WTC11 (cell line): ENCODE measurements around the gene ITGA5. TPM values are rescaled to one million over a fixed set of nuclear protein-coding genes. Genes with fewer than 3 reads are reported as not detected.

Source experiments
- ATAC-seq: fragments of 200-7000 bp; cut with Tn5 transposase; 2 replicates; pipeline ENCODE4 v1.10.0; 2021; ENCODE audit warnings: mild to moderate bottlenecking, moderate library complexity
- CTCF ChIA-PET: fragments of 300-600 bp; sonication (Branson Sonifier 250); formaldehyde crosslinking; loops from one replicate; lab custom pipeline; 2021; ENCODE audit warnings: antibody characterized with exemption; lab: Charles Lee
- POLR2A ChIA-PET: fragments of 350-600 bp; sonication (Branson Sonifier 250); formaldehyde crosslinking; loops from one replicate; lab custom pipeline; 2021; ENCODE audit warnings: antibody characterized with exemption; lab: Charles Lee
- DNase-seq: peaks from one replicate; pipeline ENCODE4 v3.0.0; 2021; ENCODE audit warnings: low spot score
- H3K27ac Mint-ChIP-seq: 2 replicates; pipeline ENCODE4 v1.8.0; 2021; ENCODE audit warnings: mixed read lengths
- H3K27me3 Mint-ChIP-seq: 2 replicates; pipeline ENCODE4 v1.8.0; 2021; ENCODE audit warnings: low read depth, mild to moderate bottlenecking, moderate library complexity, mixed read lengths
- H3K36me3 Mint-ChIP-seq: 2 replicates; pipeline ENCODE4 v1.8.0; 2021; ENCODE audit warnings: mixed read lengths
- H3K4me1 Mint-ChIP-seq: 2 replicates; pipeline ENCODE4 v1.8.0; 2022; ENCODE audit warnings: mixed read lengths
- H3K4me3 Mint-ChIP-seq: 2 replicates; pipeline ENCODE4 v1.8.0; 2021; ENCODE audit warnings: mild to moderate bottlenecking, moderate library complexity, mixed read lengths
- H3K9me3 Mint-ChIP-seq: 2 replicates; pipeline ENCODE4 v1.8.0; 2021; ENCODE audit warnings: mixed read lengths
- ELF4 ChIP-seq: sonication (generic); formaldehyde crosslinking; IDR thresholded peaks from 2 replicates; pipeline ENCODE4 v1.8.1; 2022; ENCODE audit warnings: low read depth, mild to moderate bottlenecking, moderate library complexity, missing genetic modification reagents
- EMX1 ChIP-seq: fragments of 250-450 bp; sonication (Bioruptor Pico); IDR thresholded peaks from 2 replicates; pipeline ENCODE4 v1.8.0; 2021; ENCODE audit warnings: mild to moderate bottlenecking
- ETV6 ChIP-seq: sonication (generic); formaldehyde crosslinking; IDR thresholded peaks from 2 replicates; pipeline ENCODE4 v1.8.1; 2022; ENCODE audit warnings: mild to moderate bottlenecking, missing genetic modification reagents
- GTF2I ChIP-seq: fragments of 250-450 bp; sonication (Bioruptor Pico); conservative IDR thresholded peaks from 2 replicates; pipeline ENCODE4 v1.4.0; 2021; ENCODE audit warnings: mild to moderate bottlenecking
- NFE2L1 ChIP-seq: sonication (generic); formaldehyde crosslinking; IDR thresholded peaks from 2 replicates; pipeline ENCODE4 v1.8.1; 2023; ENCODE audit warnings: missing genetic modification reagents
- PRRX2 ChIP-seq: fragments of 250-450 bp; sonication (Bioruptor Pico); IDR thresholded peaks from 2 replicates; pipeline ENCODE4 v1.8.0; 2021; ENCODE audit warnings: mild to moderate bottlenecking
- TCF7 ChIP-seq: sonication (generic); formaldehyde crosslinking; IDR thresholded peaks from 2 replicates; pipeline ENCODE4 v1.8.0; 2022; ENCODE audit warnings: mild to moderate bottlenecking, low read depth, missing genetic modification reagents, moderate library complexity
- TP53 ChIP-seq: sonication (generic); formaldehyde crosslinking; IDR thresholded peaks from 2 replicates; pipeline ENCODE4 v1.8.1; 2023; ENCODE audit warnings: mild to moderate bottlenecking, missing genetic modification reagents
- ZBTB21 ChIP-seq: sonication (generic); formaldehyde crosslinking; IDR thresholded peaks from 2 replicates; pipeline ENCODE4 v1.8.1; 2023; ENCODE audit warnings: mild to moderate bottlenecking, missing genetic modification reagents, borderline replicate concordance
- ZNF423 ChIP-seq: fragments of 250-450 bp; sonication (Bioruptor Pico); IDR thresholded peaks from 2 replicates; pipeline ENCODE4 v2.1.2; 2022; ENCODE audit warnings: mild to moderate bottlenecking, moderate library complexity
- ZNF671 ChIP-seq: fragments of 250-450 bp; sonication (Bioruptor Pico); IDR thresholded peaks from 2 replicates; pipeline ENCODE4 v1.8.0; 2021; ENCODE audit warnings: mild to moderate bottlenecking
- total RNA-seq: library from RNA; stranded (reverse); gene quantifications from 3 replicates; pipeline ENCODE4 v1.2.3, GENCODE V29; 2021
- TF ChIP-seq, protein P1 (sequence below): fragments of 250-450 bp; sonication (Bioruptor Pico); IDR thresholded peaks from 2 replicates; pipeline ENCODE4 v1.9.0; 2021; ENCODE audit warnings: moderate library complexity, mild to moderate bottlenecking, inconsistent platforms, borderline replicate concordance
- TF ChIP-seq, protein P2 (sequence below): sonication (generic); formaldehyde crosslinking; IDR thresholded peaks from 2 replicates; pipeline ENCODE4 v1.8.1; 2023; ENCODE audit warnings: mild to moderate bottlenecking, missing genetic modification reagents, moderate library complexity
- TF ChIP-seq, protein P3 (sequence below): fragments of 200-600 bp; IDR thresholded peaks from 2 replicates; pipeline ENCODE4 v1.8.0; 2022; ENCODE audit warnings: antibody characterized with exemption
- TF ChIP-seq, protein P4 (sequence below): sonication (generic); formaldehyde crosslinking; IDR thresholded peaks from 2 replicates; pipeline ENCODE4 v1.8.0; 2023; ENCODE audit warnings: missing genetic modification reagents, mild to moderate bottlenecking, borderline replicate concordance
- TF ChIP-seq, protein P5 (sequence below): sonication (generic); formaldehyde crosslinking; IDR thresholded peaks from 2 replicates; pipeline ENCODE4 v1.8.0; 2022; ENCODE audit warnings: mild to moderate bottlenecking, missing genetic modification reagents
- TF ChIP-seq, protein P6 (sequence below): fragments of 250-450 bp; sonication (Bioruptor Pico); IDR thresholded peaks from 2 replicates; pipeline ENCODE4 v1.8.0; 2021; ENCODE audit warnings: mild to moderate bottlenecking
- TF ChIP-seq, protein P7 (sequence below): sonication (generic); formaldehyde crosslinking; IDR thresholded peaks from 2 replicates; pipeline ENCODE4 v1.8.1; 2022; ENCODE audit warnings: low read depth, missing genetic modification reagents, borderline replicate concordance

The ITGA5 gene
- total RNA-seq, 1 experiment from 2014 or later, result 21.9 TPM

DNA sequence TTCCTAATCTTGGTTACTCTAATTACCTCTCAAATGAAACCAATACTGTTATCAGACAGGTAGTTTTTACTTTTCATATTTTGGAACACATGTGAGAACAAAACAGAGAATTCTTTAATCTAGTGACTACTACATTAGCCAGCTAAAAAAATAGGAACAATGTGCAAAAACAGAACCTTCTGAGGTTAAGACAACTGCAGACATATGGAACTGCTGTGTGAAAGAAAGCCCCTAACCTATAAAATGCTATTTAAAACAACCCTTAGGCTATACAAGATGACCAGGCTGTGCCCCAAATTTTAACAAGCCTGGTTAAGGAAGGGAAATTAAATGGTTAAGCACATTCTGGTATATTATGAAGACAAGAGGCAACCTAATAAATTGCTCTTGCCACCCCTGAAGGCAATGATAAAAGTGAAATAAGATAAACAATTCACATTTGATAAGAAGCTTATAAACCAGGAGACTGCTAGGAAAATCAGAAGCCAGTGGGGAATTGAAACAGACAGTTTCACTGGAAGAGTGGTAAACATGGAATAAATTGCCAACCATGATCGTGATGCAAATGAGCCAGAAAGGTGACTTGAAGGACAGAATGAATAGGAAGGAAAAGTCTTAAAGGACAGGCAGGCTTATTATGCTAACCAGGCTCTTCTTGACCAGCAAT lies 46.9 kb upstream of the ITGA5 start (continued):
- TF ChIP-seq, protein P1, sequence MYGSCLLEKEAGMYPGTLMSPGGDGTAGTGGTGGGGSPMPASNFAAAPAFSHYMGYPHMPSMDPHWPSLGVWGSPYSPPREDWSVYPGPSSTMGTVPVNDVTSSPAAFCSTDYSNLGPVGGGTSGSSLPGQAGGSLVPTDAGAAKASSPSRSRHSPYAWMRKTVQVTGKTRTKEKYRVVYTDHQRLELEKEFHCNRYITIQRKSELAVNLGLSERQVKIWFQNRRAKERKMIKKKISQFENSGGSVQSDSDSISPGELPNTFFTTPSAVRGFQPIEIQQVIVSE (CRISPR knock-in tag), result no peak
- TF ChIP-seq PRRX2 (no peak), ZNF671 (CRISPR knock-in tag) (no peak), ETV6 (no peak), GTF2I (CRISPR knock-in tag) (no peak)
- TF ChIP-seq, protein P2, sequence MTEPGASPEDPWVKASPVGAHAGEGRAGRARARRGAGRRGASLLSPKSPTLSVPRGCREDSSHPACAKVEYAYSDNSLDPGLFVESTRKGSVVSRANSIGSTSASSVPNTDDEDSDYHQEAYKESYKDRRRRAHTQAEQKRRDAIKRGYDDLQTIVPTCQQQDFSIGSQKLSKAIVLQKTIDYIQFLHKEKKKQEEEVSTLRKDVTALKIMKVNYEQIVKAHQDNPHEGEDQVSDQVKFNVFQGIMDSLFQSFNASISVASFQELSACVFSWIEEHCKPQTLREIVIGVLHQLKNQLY (CRISPR knock-in tag), result no peak
- TF ChIP-seq, protein P3, sequence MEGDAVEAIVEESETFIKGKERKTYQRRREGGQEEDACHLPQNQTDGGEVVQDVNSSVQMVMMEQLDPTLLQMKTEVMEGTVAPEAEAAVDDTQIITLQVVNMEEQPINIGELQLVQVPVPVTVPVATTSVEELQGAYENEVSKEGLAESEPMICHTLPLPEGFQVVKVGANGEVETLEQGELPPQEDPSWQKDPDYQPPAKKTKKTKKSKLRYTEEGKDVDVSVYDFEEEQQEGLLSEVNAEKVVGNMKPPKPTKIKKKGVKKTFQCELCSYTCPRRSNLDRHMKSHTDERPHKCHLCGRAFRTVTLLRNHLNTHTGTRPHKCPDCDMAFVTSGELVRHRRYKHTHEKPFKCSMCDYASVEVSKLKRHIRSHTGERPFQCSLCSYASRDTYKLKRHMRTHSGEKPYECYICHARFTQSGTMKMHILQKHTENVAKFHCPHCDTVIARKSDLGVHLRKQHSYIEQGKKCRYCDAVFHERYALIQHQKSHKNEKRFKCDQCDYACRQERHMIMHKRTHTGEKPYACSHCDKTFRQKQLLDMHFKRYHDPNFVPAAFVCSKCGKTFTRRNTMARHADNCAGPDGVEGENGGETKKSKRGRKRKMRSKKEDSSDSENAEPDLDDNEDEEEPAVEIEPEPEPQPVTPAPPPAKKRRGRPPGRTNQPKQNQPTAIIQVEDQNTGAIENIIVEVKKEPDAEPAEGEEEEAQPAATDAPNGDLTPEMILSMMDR, result no peak
- TF ChIP-seq, protein P4, sequence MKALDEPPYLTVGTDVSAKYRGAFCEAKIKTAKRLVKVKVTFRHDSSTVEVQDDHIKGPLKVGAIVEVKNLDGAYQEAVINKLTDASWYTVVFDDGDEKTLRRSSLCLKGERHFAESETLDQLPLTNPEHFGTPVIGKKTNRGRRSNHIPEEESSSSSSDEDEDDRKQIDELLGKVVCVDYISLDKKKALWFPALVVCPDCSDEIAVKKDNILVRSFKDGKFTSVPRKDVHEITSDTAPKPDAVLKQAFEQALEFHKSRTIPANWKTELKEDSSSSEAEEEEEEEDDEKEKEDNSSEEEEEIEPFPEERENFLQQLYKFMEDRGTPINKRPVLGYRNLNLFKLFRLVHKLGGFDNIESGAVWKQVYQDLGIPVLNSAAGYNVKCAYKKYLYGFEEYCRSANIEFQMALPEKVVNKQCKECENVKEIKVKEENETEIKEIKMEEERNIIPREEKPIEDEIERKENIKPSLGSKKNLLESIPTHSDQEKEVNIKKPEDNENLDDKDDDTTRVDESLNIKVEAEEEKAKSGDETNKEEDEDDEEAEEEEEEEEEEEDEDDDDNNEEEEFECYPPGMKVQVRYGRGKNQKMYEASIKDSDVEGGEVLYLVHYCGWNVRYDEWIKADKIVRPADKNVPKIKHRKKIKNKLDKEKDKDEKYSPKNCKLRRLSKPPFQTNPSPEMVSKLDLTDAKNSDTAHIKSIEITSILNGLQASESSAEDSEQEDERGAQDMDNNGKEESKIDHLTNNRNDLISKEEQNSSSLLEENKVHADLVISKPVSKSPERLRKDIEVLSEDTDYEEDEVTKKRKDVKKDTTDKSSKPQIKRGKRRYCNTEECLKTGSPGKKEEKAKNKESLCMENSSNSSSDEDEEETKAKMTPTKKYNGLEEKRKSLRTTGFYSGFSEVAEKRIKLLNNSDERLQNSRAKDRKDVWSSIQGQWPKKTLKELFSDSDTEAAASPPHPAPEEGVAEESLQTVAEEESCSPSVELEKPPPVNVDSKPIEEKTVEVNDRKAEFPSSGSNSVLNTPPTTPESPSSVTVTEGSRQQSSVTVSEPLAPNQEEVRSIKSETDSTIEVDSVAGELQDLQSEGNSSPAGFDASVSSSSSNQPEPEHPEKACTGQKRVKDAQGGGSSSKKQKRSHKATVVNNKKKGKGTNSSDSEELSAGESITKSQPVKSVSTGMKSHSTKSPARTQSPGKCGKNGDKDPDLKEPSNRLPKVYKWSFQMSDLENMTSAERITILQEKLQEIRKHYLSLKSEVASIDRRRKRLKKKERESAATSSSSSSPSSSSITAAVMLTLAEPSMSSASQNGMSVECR (CRISPR knock-in tag), result no peak
- TF ChIP-seq, protein P5, sequence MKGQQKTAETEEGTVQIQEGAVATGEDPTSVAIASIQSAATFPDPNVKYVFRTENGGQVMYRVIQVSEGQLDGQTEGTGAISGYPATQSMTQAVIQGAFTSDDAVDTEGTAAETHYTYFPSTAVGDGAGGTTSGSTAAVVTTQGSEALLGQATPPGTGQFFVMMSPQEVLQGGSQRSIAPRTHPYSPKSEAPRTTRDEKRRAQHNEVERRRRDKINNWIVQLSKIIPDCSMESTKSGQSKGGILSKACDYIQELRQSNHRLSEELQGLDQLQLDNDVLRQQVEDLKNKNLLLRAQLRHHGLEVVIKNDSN (CRISPR knock-in tag), result no peak

DNA sequence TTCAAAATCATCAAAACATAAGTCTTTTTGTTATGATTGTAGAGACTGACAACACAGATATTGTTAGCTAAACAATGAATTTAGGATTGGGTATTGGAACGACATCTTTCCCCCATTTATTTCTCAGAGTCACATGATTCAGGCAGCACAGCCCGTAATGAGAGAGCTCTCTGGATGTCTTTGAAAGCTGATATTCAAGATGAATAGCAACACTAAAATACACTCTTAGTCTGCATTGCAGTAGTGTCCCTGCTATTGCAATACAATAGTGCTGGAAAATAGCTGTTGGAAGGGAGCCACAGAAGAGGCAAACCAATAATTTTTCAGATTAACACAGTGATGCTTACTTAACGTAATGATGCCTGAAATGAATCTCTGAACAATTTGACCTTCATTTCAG lies 44.4 kb upstream of the ITGA5 start:
- TF ChIP-seq TCF7 (CRISPR knock-in tag) (no peak), ZBTB21 (CRISPR knock-in tag) (no peak), EMX1 (CRISPR knock-in tag) (no peak), NFE2L1 (CRISPR knock-in tag) (no peak), TP53 (CRISPR knock-in tag) (no peak), ELF4 (no peak), ZNF423 (no peak)
- TF ChIP-seq, protein P6, sequence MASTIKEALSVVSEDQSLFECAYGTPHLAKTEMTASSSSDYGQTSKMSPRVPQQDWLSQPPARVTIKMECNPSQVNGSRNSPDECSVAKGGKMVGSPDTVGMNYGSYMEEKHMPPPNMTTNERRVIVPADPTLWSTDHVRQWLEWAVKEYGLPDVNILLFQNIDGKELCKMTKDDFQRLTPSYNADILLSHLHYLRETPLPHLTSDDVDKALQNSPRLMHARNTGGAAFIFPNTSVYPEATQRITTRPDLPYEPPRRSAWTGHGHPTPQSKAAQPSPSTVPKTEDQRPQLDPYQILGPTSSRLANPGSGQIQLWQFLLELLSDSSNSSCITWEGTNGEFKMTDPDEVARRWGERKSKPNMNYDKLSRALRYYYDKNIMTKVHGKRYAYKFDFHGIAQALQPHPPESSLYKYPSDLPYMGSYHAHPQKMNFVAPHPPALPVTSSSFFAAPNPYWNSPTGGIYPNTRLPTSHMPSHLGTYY, result no peak
- TF ChIP-seq, protein P7, sequence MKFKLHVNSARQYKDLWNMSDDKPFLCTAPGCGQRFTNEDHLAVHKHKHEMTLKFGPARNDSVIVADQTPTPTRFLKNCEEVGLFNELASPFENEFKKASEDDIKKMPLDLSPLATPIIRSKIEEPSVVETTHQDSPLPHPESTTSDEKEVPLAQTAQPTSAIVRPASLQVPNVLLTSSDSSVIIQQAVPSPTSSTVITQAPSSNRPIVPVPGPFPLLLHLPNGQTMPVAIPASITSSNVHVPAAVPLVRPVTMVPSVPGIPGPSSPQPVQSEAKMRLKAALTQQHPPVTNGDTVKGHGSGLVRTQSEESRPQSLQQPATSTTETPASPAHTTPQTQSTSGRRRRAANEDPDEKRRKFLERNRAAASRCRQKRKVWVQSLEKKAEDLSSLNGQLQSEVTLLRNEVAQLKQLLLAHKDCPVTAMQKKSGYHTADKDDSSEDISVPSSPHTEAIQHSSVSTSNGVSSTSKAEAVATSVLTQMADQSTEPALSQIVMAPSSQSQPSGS, result no peak
- Mint-ChIP-seq H3K4me3 (no peak overlapping the region), H3K9me3 (no peaks in the 10 kb centered on the region), H3K27ac (no peak overlapping the region), H3K36me3 (no peaks in the 10 kb centered on the region), H3K4me1 (no peaks in the 10 kb centered on the region), H3K27me3 (peaks cover 80% of the 10 kb centered on the region)
- ATAC-seq (no peak), DNase-seq (no peak)
- CTCF ChIA-PET, result interaction anchor here (1.0 to 2.1 kb wide), 5 partner anchors 24 to 139 kb away, joined by 3 to 12 read pairs (median 8); partner anchors contain the start of gene COPZ1
- POLR2A ChIA-PET, result no interaction called here
